Measurements from ENCODE around the gene NEMP2. TPM values are rescaled to one million over a fixed set of nuclear protein-coding genes. Genes with fewer than 3 reads are reported as not detected.

The NEMP2 gene
- total RNA-seq, 6 donors from 2014 or later = 2.6 to 7.4 (median 4.3) TPM

GRCh38 chr2:190457256-190457655, 77.3 kb downstream of the NEMP2 start:
- no peak overlapping the region for H3K27ac ChIP-seq
- H3K9me3 ChIP-seq = no peaks in the 10 kb centered on the region
- ATAC-seq (ENCODE audit: low FRiP score in 2 of 2) (no peak), DNase-seq (no peak)
- no peaks in the 10 kb centered on the region for H3K36me3 ChIP-seq
- WGBS, 2 donors = 90 to 97% methylated on average over 2 of the region's 2 CpGs
- no peaks in the 10 kb centered on the region for H3K27me3 ChIP-seq
- H3K4me1 ChIP-seq = peaks cover 0 to 4% (median 0%) of the 10 kb centered on the region in 4 donors
- no peak overlapping the region for H3K4me3 ChIP-seq
- TF ChIP-seq CTCF (IDR thresholded peaks at IDR 0.05) = no peak
- no peak for TF ChIP-seq EP300 (IDR thresholded peaks at IDR 0.05)
- no peak for TF ChIP-seq POLR2AphosphoS5 (IDR thresholded peaks at IDR 0.05)
- TF ChIP-seq POLR2A (IDR thresholded peaks at IDR 0.05) = no peak

- no peak for DNase-seq
- no peak overlapping the region for H3K27ac ChIP-seq
- H3K4me1 ChIP-seq = peaks cover 0 to 4% (median 0%) of the 10 kb centered on the region in 4 donors
- H3K36me3 ChIP-seq = no peaks in the 10 kb centered on the region
- H3K4me3 ChIP-seq = no peak overlapping the region
- 69 to 92% methylated on average over 7 of the region's 7 CpGs for WGBS, 2 donors
- TF ChIP-seq POLR2A (IDR thresholded peaks at IDR 0.05) (no peak), CTCF (IDR thresholded peaks at IDR 0.05) (no peak), EP300 (IDR thresholded peaks at IDR 0.05) (no peak), POLR2AphosphoS5 (IDR thresholded peaks at IDR 0.05) (no peak)
- no peaks in the 10 kb centered on the region for H3K9me3 ChIP-seq
- H3K27me3 ChIP-seq = no peaks in the 10 kb centered on the region
- no peak for ATAC-seq (ENCODE audit: low FRiP score in 2 of 2)
Measured at GRCh38 chr2:190456833-190457232, 77.7 kb downstream of the NEMP2 start.

- Histone ChIP-seq H3K36me3 (no peaks in the 10 kb centered on the region), H3K9me3 (no peaks in the 10 kb centered on the region), H3K4me1 (peaks cover 0 to 4% (median 0%) of the 10 kb centered on the region in 4 donors), H3K27me3 (no peaks in the 10 kb centered on the region), H3K27ac (no peak overlapping the region), H3K4me3 (no peak overlapping the region)
- ATAC-seq (ENCODE audit: low FRiP score in 2 of 2) = no peak
- TF ChIP-seq CTCF (IDR thresholded peaks at IDR 0.05) = no peak
- TF ChIP-seq POLR2A (IDR thresholded peaks at IDR 0.05) = no peak
- TF ChIP-seq EP300 (IDR thresholded peaks at IDR 0.05) = no peak
- TF ChIP-seq POLR2AphosphoS5 (IDR thresholded peaks at IDR 0.05) = no peak
- DNase-seq = no peak
- WGBS, 2 donors = 84 to 90% methylated on average over 7 of the region's 7 CpGs
Measured at GRCh38 chr2:190455358-190456095, 79.0 kb downstream of the NEMP2 start.

GRCh38 chr2:190454795-190455194, 79.7 kb downstream of the NEMP2 start:
- no peak for TF ChIP-seq CTCF (IDR thresholded peaks at IDR 0.05)
- TF ChIP-seq EP300 (IDR thresholded peaks at IDR 0.05) = no peak
- TF ChIP-seq POLR2AphosphoS5 (IDR thresholded peaks at IDR 0.05) = no peak
- no peak for TF ChIP-seq POLR2A (IDR thresholded peaks at IDR 0.05)
- Histone ChIP-seq H3K27ac (no peak overlapping the region), H3K36me3 (no peaks in the 10 kb centered on the region), H3K4me1 (peaks cover 0 to under 1% (median 0%) of the 10 kb centered on the region in 4 donors), H3K27me3 (no peaks in the 10 kb centered on the region), H3K9me3 (no peaks in the 10 kb centered on the region), H3K4me3 (no peak overlapping the region)
- 93 to 100% methylated on average over 2 of the region's 2 CpGs for WGBS, 2 donors
- no peak for ATAC-seq (ENCODE audit: low FRiP score in 2 of 2)
- DNase-seq = no peak

Small RNA genes lying within 50 kb of the gene (small RNA-seq; reads per million reads assigned to genes)
- gene RN7SKP179 = 0 reads per million in 4 donors

Other genes with a start within 250 kb of the NEMP2 start
- gene HIBCH, start 214.9 kb downstream of the NEMP2 start, total RNA-seq = 10 to 100 TPM; 10.1 to 24.2 (median 14.7) TPM
- gene INPP1, start 191.1 kb downstream of the NEMP2 start, total RNA-seq = 10 to 100 TPM; 17.6 to 37.6 (median 26.9) TPM
- gene MFSD6, start 126.4 kb downstream of the NEMP2 start, total RNA-seq = 100 to 1,000 TPM in 2 of 6 donors, 10 to 100 TPM in 4; 46.9 to 136 (median 80.4) TPM
- 10 to 100 TPM; 28.4 to 53.5 (median 36.6) TPM for gene NAB1, start 114.4 kb upstream of the NEMP2 start, total RNA-seq